NCI-H460 (cell line): ENCODE results near the gene FGGY. TPM values are rescaled to one million over a fixed set of nuclear protein-coding genes. Genes with fewer than 3 reads are reported as not detected.
"Not testable (repeated sequence)": the region's sequence is repeated elsewhere in the genome, so short reads cannot be mapped to it uniquely, and the experiment has no call there.

ENCODE experiments used
- DNase-seq: peaks from one replicate; pipeline ENCODE4 v3.0.0-alpha.2; 2016; ENCODE audit warnings: low read depth; ENCODE audit errors: extremely low read depth
- total RNA-seq: library from RNA; depleted of rRNA; stranded (reverse); fragments of >200 nt; shearing (Covaris generic); gene quantifications from 2 replicates; pipeline ENCODE4 v1.2.3, GENCODE V29; 2014

Gene FGGY
- total RNA-seq, 1 experiment from 2014 or later, result 6.3 TPM

DNA sequence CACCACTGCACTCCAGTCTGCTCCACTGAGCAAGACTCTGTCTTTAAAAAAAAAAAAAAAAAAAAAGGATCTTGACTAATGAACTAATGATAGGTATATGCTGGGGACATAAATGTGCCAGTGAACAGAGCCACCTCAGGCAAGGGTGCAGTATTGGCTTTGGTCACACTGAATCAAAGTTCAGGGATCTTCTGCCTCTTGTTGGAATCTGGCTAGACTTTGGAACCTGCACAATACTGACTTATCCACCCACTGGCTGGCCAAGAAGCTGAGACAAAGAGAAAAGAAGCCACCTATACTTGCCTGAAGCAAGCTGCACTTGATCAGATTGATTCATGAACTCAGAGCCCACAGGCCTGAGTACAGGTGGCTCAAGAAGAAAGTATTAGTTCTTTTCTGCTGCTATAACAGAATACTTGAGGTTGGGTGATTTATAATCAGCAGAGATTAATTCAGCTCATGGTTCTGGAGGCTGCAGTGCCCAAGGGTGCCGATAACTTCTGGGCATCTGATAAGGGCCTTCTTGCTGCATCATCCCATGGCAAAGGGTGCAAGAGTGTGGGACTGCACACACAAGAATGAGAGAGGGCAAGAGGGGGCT, 172.0 kb downstream of the FGGY start:
- DNase-seq, result no peak

DNA sequence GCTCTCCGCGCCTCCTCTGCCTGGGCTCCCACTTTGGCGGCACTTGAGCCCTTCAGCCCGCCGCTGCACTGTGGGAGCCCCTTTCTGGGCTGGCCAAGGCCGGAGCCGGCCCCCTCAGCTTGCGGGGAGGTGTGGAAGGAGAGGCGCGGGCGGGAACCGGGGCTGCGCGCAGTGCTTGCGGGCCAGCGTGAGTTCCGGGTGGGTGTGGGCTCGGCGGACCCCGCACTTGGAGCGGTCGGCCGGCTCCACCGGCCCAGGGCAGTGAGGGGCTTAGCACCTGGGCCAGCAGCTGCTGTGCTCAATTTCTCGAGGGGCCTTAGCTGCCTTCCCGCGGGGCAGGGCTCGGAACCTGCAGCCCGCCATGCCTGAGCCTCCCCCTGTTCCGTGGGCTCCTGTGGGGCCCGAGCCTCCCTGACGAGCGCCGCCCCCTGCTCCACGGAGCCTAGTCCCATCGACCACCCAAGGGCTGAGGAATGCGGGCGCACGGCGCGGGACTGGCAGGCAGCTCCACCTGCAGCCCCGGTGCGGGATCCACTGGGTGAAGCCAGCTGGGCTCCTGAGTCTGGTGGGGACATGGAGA, 175.2 kb downstream of the FGGY start:
- DNase-seq, result not testable (repeated sequence)

DNA sequence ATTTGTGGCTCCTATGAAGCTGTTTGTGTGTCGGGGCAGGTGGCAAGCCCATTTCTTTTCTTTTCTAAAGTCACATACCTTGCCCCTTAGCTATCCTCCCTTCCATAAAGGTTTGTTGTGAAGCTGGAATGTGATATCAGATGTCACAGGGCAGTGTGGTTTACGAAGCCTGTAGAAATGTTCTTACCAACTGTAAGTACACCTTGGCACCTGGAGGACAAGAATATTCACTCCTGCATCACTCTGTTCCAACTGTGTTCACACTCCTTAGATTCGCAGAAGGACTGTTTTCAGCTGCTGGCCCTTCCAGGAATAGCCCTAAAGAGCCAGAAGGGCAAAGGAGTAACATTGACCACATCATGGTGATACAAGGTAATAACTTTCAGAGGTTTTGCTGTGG, 176.9 kb downstream of the FGGY start:
- no peak for DNase-seq

- no peak for DNase-seq
Observed at GRCh38 chr1:59474496-59474895, 177.6 kb downstream of the FGGY start.

- no peak for DNase-seq
Observed at GRCh38 chr1:59475737-59476136, 178.8 kb downstream of the FGGY start.

DNA sequence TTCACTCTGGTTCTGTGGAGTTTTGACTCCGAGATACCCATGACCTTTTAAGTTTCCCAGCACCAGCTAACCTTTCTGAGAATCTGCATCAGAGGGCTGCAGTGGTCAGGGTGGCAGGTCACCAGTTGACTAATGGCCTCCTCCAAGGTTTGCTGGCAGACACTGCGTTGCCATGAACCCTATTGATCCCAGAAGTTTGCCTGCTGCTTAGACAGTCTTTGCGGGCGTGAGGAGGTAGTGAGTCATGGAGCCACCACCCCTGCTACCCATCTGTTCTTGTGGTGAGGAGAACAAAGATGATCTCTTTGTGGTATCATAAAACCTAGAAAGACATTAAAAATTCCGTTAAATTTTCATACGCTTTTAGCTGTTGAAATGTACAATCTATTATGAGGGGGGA, 180.4 kb downstream of the FGGY start:
- DNase-seq, result no peak

DNA sequence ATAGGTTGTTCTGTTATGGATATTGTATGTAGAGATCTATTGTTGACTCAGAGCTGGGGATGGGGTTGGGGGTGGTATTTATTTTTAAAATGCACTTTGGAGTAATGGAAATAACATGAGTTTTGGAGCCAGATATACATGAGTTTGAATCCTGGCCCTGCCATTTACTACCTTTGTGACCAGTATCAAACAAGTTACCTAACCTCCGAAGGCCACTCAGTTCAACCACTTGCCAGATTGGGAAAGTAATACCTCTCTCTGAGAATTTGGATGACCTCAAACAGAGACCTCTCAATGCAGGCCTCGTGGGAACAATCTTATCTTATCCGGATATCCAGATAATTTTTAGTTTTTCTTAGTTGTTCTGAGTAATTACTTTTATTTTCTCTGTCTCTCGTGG, 181.0 kb downstream of the FGGY start:
- DNase-seq, result no peak

DNA sequence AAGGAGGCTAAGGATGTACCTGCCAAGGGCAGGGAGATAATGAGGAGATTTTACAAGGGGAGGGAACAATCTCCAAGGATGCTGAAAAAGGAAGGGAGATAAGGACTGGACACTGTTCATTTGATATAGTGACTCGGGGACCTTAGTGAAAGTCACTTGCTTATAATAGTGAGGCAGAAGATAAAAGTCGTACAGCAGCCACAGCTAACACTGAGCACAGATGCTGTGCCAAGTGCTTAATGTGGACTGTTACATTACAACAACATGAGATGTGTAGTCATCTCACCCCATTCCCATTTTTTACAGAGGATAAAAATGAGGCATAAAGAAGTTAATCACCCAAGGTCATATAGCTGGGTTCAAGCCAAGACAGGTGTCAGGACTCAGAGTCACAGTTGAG, 181.9 kb downstream of the FGGY start:
- DNase-seq, result no peak

DNA sequence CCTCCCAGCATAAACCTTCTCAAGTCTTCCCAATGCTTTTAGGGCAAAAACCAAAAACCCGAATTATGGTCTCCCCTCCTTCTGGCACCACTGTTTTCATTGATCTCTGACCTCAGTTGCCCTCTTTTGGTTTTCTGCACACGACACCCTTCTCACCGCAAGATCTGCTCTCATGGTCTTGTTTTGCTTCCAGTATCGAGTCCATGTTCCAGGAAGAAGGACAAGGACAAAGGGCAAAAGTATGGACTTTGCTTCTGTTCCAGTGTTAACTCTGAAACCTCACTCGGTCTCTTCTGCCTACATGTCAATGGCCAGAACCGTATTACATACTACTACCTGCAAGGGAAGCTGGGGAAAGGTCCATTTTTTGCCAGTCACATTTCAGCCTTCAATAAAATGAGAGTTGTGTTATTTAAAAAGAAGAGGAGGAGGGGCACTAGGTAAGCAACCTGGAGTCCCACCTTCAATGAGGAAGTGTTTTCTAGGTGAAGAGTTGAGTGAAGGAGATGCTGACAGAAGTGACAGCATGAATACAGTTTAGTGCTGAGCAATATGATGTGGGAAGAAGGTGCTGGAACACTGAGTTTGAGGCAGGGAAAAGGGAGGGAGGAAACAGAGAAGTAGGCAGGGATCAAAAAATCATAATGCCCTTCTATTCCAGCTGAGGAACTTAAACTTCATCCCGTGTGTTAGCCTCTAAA, 183.4 kb downstream of the FGGY start:
- no peak for DNase-seq

GRCh38 chr1:59481881-59482505, 185.1 kb downstream of the FGGY start:
- DNase-seq, result no peak

DNA sequence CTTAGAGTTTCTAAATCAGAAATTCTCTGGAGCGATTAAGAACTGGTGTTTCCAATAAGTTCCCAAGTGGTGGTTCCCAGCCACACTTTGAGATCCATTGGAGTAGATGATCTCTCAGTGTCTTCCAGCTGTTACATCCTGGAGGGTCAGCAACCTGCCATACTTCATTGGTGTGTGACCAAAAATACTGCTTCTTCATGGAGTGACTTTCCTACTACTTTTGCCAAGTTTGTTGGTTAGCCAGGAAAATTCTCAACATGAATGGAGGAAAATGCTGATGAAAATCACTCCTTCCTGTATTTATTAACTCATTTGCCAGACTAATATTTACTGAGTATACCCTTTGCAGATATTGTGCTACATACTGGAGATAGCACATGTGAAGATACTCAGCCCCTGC, 186.1 kb downstream of the FGGY start:
- DNase-seq, result no peak

DNA sequence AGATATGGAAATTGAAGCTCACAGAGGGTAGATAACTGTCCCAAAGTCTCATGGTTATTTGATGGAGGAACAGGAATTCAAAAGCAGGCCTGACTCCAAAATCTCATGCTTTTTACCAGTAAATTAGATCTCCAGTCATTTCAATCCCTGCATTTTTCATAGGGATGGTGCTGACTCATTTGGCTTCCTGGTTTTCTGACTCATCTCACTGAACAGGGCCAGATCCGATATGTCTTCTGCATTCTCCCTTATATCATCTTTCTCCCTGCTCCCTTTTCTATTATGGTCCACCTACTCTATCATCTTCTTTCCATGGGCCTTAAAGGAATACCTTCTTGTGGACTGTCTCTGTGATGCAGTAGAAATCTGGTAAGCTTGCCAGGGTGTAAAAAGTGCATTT, 187.2 kb downstream of the FGGY start:
- peak; percentile 7 for DNase-seq

DNA sequence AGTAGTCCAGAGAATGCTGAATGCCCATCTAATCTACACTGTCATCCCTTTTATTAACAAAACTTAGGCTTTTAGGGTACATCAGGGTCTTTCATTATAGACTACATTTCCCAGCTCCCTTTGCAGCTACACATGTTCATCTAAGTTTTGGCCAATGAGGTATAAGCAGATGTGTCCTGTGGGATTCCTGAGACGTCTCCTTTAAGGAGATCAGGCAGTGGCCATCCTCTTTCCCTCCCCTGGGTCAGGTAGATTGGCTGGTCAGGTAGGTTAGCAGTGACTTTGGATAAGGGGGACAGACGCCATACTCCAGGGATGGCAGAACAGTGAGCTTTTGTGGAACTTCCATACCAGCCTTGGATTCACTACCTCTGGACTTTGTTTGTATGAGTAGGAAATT, 188.3 kb downstream of the FGGY start:
- DNase-seq, result no peak

- DNase-seq, result peak; percentile 5
Observed at GRCh38 chr1:59485949-59486348, 189.1 kb downstream of the FGGY start.

- no peak for DNase-seq
Observed at GRCh38 chr1:59486615-59487014, 189.7 kb downstream of the FGGY start.

DNA sequence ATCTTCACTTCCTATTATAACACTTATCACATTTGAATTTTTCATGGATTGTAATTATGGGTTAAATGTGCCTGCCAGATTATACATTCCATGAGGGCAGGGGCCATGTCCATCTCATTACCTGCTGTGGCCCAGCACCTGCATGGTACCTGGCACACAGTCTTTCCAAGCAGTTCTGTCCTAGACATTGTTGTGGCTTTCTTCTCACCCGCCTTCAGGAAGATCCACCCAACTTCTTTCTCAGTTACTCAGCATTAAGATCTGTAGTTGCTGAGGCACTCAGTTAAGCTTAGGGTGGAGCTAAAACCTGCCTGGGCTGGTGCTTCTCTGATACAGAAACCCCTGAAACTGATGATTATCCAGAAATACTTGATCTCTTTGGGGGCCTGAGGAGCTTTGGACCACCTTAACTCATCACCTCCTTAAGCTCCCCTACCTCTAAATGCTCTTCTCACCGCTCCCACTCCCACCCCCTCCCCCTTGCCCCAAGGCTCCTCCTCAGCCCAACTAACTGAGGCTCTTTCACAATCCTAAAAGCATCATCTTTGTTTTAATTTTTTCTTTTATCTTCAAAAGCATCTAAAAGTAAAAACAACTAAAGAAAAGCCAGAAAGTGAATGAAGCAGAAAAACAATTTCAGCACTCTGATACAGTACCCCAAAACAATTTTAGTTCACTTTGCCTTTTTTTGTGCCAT, 190.6 kb downstream of the FGGY start:
- no peak for DNase-seq

GRCh38 chr1:59492500-59492899, 195.6 kb downstream of the FGGY start:
- no peak for DNase-seq

- DNase-seq, result no peak
Observed at GRCh38 chr1:59494145-59494833, 197.4 kb downstream of the FGGY start.

- not testable (repeated sequence) for DNase-seq
Observed at GRCh38 chr1:59496156-59496555, 199.3 kb downstream of the FGGY start.

DNA sequence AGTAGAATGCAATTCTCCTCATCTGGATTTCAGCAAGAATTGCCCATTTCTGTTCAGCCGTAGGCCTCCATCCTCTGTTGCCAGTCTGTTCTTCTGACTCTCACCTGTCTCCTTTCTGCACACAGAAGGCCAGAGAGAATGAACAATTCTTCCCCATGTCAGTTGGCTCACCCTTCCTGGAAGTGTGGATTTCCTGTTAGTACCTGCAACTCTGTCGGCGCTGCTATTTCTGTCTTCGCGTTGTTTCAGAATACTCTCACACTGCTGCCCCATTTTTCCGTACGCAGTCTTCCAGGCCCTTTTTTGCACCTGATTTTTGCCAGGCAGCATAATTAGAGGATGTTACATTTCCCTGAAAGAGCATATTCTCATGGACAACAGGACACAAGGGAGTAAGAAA, 200.7 kb downstream of the FGGY start:
- DNase-seq, result no peak

- DNase-seq, result no peak
Observed at GRCh38 chr1:59498640-59499039, 201.7 kb downstream of the FGGY start.
